GM12878 (cell line): ENCODE data around the gene XPO6. TPM values are rescaled to one million over a fixed set of nuclear protein-coding genes. Genes with fewer than 3 reads are reported as not detected.

ENCODE experiments used
- ATAC-seq: fragments of 200-7000 bp; cut with Tn5 transposase; 3 replicates; pipeline ENCODE4 v1.9.1; 2020; ENCODE audit warnings: mild to moderate bottlenecking, moderate library complexity
- BruUV-seq: library from RNA; stranded (reverse); fragments of 400-500 nt; replicated peaks from 2 replicates; lab custom pipeline; 2021; lab: Mats Ljungman, UMichigan
- CTCF ChIA-PET: fragments of 300-600 bp; sonication (Branson Sonifier 250); formaldehyde crosslinking; extraction: SDS; loops from one replicate; lab custom pipeline; 2021; ENCODE audit warnings: inconsistent platforms; lab: Yijun Ruan, JAX
- POLR2A ChIA-PET: fragments of 350-600 bp; formaldehyde crosslinking; extraction: SDS; loops from one replicate; lab custom pipeline; 2021; ENCODE audit warnings: inconsistent platforms; lab: Charles Lee
- RAD21 ChIA-PET: fragments of 300-600 bp; sonication (Branson Sonifier 250); formaldehyde crosslinking; loops from one replicate; lab custom pipeline; 2023; ENCODE audit warnings: antibody characterized with exemption; ENCODE audit not compliant: unreplicated experiment; lab: Charles Lee
- SMC1A ChIA-PET: fragments of 300-600 bp; sonication (Branson Sonifier 250); formaldehyde crosslinking; loops from one replicate; lab custom pipeline; 2023; ENCODE audit not compliant: unreplicated experiment, uncharacterized antibody; lab: Charles Lee
- DNase-seq: peaks from one replicate; pipeline ENCODE4 v3.0.0-alpha.2; 2011; ENCODE audit warnings: low read depth, low spot score
- FAIRE-seq: peaks from 3 replicates; lab custom pipeline; 2011; peaks lifted over from hg19 to GRCh38; lab: Jason Lieb, UNC
- H2AFZ ChIP-seq: 2 replicates; pipeline ENCODE4 v1.6.0; 2011; ENCODE audit warnings: low read depth, low read length, control low read depth; ENCODE audit not compliant: control insufficient read depth
- H3K27ac ChIP-seq: 2 replicates; pipeline ENCODE4 v1.5.1; 2011; ENCODE audit warnings: control low read depth; ENCODE audit not compliant: control insufficient read depth, insufficient read depth
- H3K27me3 ChIP-seq, 2 experiments: replicated peaks in 1 of 2; 2 replicates each; pipeline versions ENCODE4 v1.6.0 to v1.6.1; 2011; ENCODE audit warnings: low read length in 1 of 2; ENCODE audit not compliant: control insufficient read depth in 2 of 2, insufficient read depth in 2 of 2
- H3K36me3 ChIP-seq, 2 experiments: 2 replicates each; pipeline ENCODE4 v1.5.1; 2011; ENCODE audit warnings: low read length in 1 of 2; ENCODE audit not compliant: control insufficient read depth in 2 of 2, insufficient read depth in 2 of 2
- H3K4me1 ChIP-seq: 2 replicates; pipeline ENCODE4 v1.6.1; 2011; ENCODE audit warnings: mild to moderate bottlenecking, low read length, moderate library complexity, mixed read lengths; ENCODE audit not compliant: control insufficient read depth, insufficient read depth
- H3K4me2 ChIP-seq: 2 replicates; pipeline ENCODE4 v1.6.0; 2011; ENCODE audit warnings: control low read depth; ENCODE audit not compliant: control insufficient read depth, insufficient read depth
- H3K4me3 ChIP-seq: fragments of 200-600 bp; sonication (generic); 2 replicates; pipeline ENCODE4 v1.5.1; 2016
- H3K79me2 ChIP-seq: 2 replicates; pipeline ENCODE4 v1.6.0; 2011; ENCODE audit warnings: low read length; ENCODE audit not compliant: control insufficient read depth, insufficient read depth
- H3K9ac ChIP-seq: 2 replicates; pipeline ENCODE4 v1.8.0; 2011; ENCODE audit warnings: low read length, control low read depth, mixed read lengths; ENCODE audit not compliant: control insufficient read depth, insufficient read depth
- H3K9me3 ChIP-seq: replicated peaks from 3 replicates; pipeline ENCODE4 v1.5.1; 2011; ENCODE audit warnings: mild to moderate bottlenecking, low read length; ENCODE audit not compliant: control insufficient read depth, insufficient read depth
- H4K20me1 ChIP-seq: 2 replicates; pipeline ENCODE4 v1.6.0; 2011; ENCODE audit not compliant: control insufficient read depth, insufficient read depth
- ATF3 ChIP-seq: IDR thresholded peaks from 2 replicates; pipeline ENCODE4 v1.6.1; 2011; ENCODE audit warnings: low read depth, mild to moderate bottlenecking, low read length, moderate library complexity, borderline replicate concordance; ENCODE audit errors: extremely low read depth
- BHLHE40 ChIP-seq, 2 experiments: fragments of 450-650 bp in 1 of 2; IDR thresholded peaks; 2 replicates each; pipeline ENCODE4 v1.6.1; 2011 to 2017; ENCODE audit warnings: low read depth in 2 of 2, borderline replicate concordance in 1 of 2, improper control_type of control experiment in 1 of 2, low read length in 1 of 2, mild to moderate bottlenecking in 1 of 2
- CREB1 ChIP-seq: IDR thresholded peaks from 2 replicates; pipeline ENCODE4 v1.6.1; 2012; ENCODE audit warnings: low read depth, mild to moderate bottlenecking, inconsistent platforms
- EED ChIP-seq: sonication (generic); IDR thresholded peaks from 2 replicates; pipeline ENCODE4 v1.6.1; 2016; ENCODE audit warnings: antibody characterized with exemption, low read depth
- JUNB ChIP-seq: IDR thresholded peaks from 2 replicates; pipeline ENCODE4 v1.6.1; 2016; ENCODE audit warnings: antibody characterized with exemption, mild to moderate bottlenecking
- MAX ChIP-seq: IDR thresholded peaks from 2 replicates; pipeline ENCODE4 v1.6.1; 2012; ENCODE audit warnings: low read depth, low read length, improper control_type of control experiment
- MEF2B ChIP-seq: fragments of 450-650 bp; IDR thresholded peaks from 2 replicates; pipeline ENCODE4 v1.6.1; 2018; ENCODE audit warnings: mild to moderate bottlenecking, moderate library complexity; ENCODE audit not compliant: partially characterized antibody, poor library complexity, severe bottlenecking
- NR2C1 ChIP-seq: fragments of 450-650 bp; IDR thresholded peaks from 2 replicates; pipeline ENCODE4 v1.6.1; 2017; ENCODE audit warnings: antibody characterized with exemption, mild to moderate bottlenecking, moderate library complexity
- NR2F1 ChIP-seq: fragments of 450-650 bp; conservative IDR thresholded peaks from 2 replicates; pipeline ENCODE4 v1.6.1; 2017; ENCODE audit warnings: mild to moderate bottlenecking
- PRDM15 ChIP-seq: fragments of 450-650 bp; formaldehyde crosslinking; IDR thresholded peaks from 2 replicates; pipeline ENCODE4 v1.4.0; 2020; ENCODE audit warnings: mild to moderate bottlenecking, moderate library complexity
- RB1 ChIP-seq: fragments of 450-650 bp; formaldehyde crosslinking; IDR thresholded peaks from 2 replicates; pipeline ENCODE4 v1.6.1; 2017; ENCODE audit warnings: mild to moderate bottlenecking, borderline replicate concordance
- SIN3A ChIP-seq: IDR thresholded peaks from 2 replicates; pipeline ENCODE4 v1.6.1; 2012; ENCODE audit warnings: low read depth, low read length, improper control_type of control experiment
- TAF1 ChIP-seq: IDR thresholded peaks from 2 replicates; pipeline ENCODE4 v1.6.1; 2011; ENCODE audit warnings: mild to moderate bottlenecking, low read depth, low read length, borderline replicate concordance
- TCF7 ChIP-seq: IDR thresholded peaks from 2 replicates; pipeline ENCODE4 v1.6.1; 2014; ENCODE audit warnings: antibody characterized with exemption, borderline replicate concordance
- YBX1 ChIP-seq: fragments of 450-650 bp; IDR thresholded peaks from 2 replicates; pipeline ENCODE4 v1.6.1; 2016; ENCODE audit warnings: antibody characterized with exemption
- ZBTB11 ChIP-seq: fragments of 450-650 bp; formaldehyde crosslinking; IDR thresholded peaks from 2 replicates; pipeline ENCODE4 v1.5.0; 2022; ENCODE audit warnings: mild to moderate bottlenecking, missing genetic modification characterization
- WGBS: methylation state at CpG from one replicate; pipeline ENCODE4 v1.1.6; 2016; ENCODE audit warnings: low lambda C conversion rate; ENCODE audit not compliant: insufficient replicate concordance, insufficient coverage; ENCODE audit errors: missing lambda C conversion rate; 5-methylcytosine and 5-hydroxymethylcytosine counted together
- in situ Hi-C: fragments of 300-500 bp; cut with MboI; formaldehyde crosslinking; loops from 9 replicates; pipeline ENCODE4 v1.14.3; 2018; ENCODE audit warnings: mixed read lengths
- intact Hi-C: fragments of 100-400 bp; cut with micrococcal nuclease; formaldehyde crosslinking; loops from one replicate; pipeline ENCODE4 v1.14.2; 2022; ENCODE audit not compliant: unreplicated experiment
- polyA plus RNA-seq, 11 experiments: library from polyadenylated mRNA; depleted of rRNA in 4 of 11; unstranded in 6 of 11; stranded (reverse) in 5 of 11; fragments of >200 nt; fragmentation: Nextera tagmentation in 4 of 11; fragmentation: Illumina TruSeq in 1 of 11; extraction: Ambion mirVana in 4 of 11; extraction: Trizol in 1 of 11; gene quantifications; 1 replicate in 1 of 11; 2 replicates in 10 of 11; pipeline versions ENCODE4 v1.2.1 to v1.2.3, GENCODE V29; 2011 to 2016; ENCODE audit warnings: inconsistent platforms in 2 of 11, missing spikeins in 2 of 11, low read depth in 1 of 11
- total RNA-seq, 4 experiments: library from RNA; depleted of rRNA in 3 of 4; stranded (reverse); fragments of >200 nt in 3 of 4; fragmentation: Illumina TruSeq in 1 of 4; extraction: Trizol in 1 of 4; gene quantifications; 2 replicates each; pipeline versions ENCODE4 v1.2.1 to v1.2.3, GENCODE V29; 2013 to 2021

The XPO6 gene
- total and polyA plus RNA-seq, 10 of the 15 experiments (the other 5 are each of a cell fraction or from before 2014, with no cell fraction given), result 9.9 to 246 (median 110) TPM

GRCh38 chr16:28131181-28131580 lies 80.6 kb downstream of the XPO6 start:
- H3K27me3 ChIP-seq, result no peaks in the 10 kb centered on the region
- H3K9ac ChIP-seq, result no peak overlapping the region
- ATAC-seq, result no peak
- H3K4me2 ChIP-seq, result no peak overlapping the region
- H3K36me3 ChIP-seq, result peaks cover 28 to 70% of the 10 kb centered on the region in 2 experiments
- in situ Hi-C loops, result no loop called here
- H3K9me3 ChIP-seq, result no peaks in the 10 kb centered on the region
- WGBS, result 96% methylated on average over 6 of the region's 6 CpGs
- H2AFZ ChIP-seq, result no peak overlapping the region
- H3K4me3 ChIP-seq, result no peak overlapping the region
- H3K79me2 ChIP-seq, result no peaks in the 10 kb centered on the region; the same call in 1 of the 2 replicates
- no peaks in the 10 kb centered on the region for H4K20me1 ChIP-seq
- no TSS peak for BruUV-seq
- no peak overlapping the region for H3K27ac ChIP-seq
- intact Hi-C loops, result no loop called here
- CTCF ChIA-PET, result interaction anchor here (1.0 to 1.3 kb wide), 3 partner anchors 13 to 86 kb away, joined by 3 to 5 read pairs (median 3); no protein-coding TSS in a partner anchor
- SMC1A ChIA-PET, result interaction anchor here (1.0 to 2.4 kb wide), 5 partner anchors 11 to 87 kb away, joined by 3 to 5 read pairs (median 3); no protein-coding TSS in a partner anchor
- no peak for DNase-seq
- POLR2A ChIA-PET, result interaction anchor here (0.5 kb wide), 1 partner anchor 881 kb away, joined by 5 read pairs; no protein-coding TSS in a partner anchor
- RAD21 ChIA-PET, result interaction anchor here (1.0 kb wide), 1 partner anchor 58 kb away, joined by 5 read pairs; no protein-coding TSS in a partner anchor
- no peaks in the 10 kb centered on the region; the same call in 1 of the 2 replicates for H3K4me1 ChIP-seq
- no peak for FAIRE-seq
- TF ChIP-seq ATF3 (no peak), NR2F1 (no peak), ZBTB11 (CRISPR knock-in tag) (no peak), JUNB (no peak), MAX (no peak), TCF7 (no peak), RB1 (no peak), NR2C1 (no peak), PRDM15 (no peak), MEF2B (no peak), CREB1 (no peak), EED (no peak), BHLHE40 (IDR thresholded peaks at IDR 0.05; ENCODE audit: borderline replicate concordance in 1 of 2, low read depth in 2 of 2, low read length in 1 of 2) (no peak), TAF1 (no peak), YBX1 (no peak), SIN3A (no peak)
